COLO829 (cell line): Measurements from ENCODE around the gene FRMD4A.
A peak's percentile ranks its signal among the peaks of the same experiment; 100 is the strongest.
"Not testable (repeated sequence)": the region's sequence is repeated elsewhere in the genome, so short reads cannot be mapped to it uniquely, and the experiment has no call there.

Experiments
- DNase-seq: peaks from one replicate; pipeline ENCODE4 v3.0.0; 2012; ENCODE audit warnings: low spot score

Gene FRMD4A

DNA sequence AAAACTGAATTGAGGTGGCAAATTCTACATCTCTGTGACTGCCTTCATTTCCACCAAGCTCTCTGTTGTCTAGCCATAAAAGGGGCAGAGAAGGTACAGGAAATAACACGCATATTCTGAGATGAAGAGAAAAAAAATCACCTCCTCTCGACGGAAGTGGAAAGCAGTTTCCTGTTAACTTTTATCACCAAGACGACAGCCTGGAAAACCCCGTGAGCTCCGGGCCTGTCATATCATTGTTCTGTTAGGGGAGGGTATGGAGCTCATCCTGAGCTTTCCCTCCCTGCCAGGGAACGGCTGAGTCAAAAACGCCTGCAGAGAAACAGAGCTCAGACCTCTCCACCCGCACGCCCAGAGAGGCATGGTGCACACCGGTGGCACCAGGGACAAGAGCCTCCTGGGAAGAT, 543.7 kb downstream of the FRMD4A start:
- peak; percentile 56 for DNase-seq

DNA sequence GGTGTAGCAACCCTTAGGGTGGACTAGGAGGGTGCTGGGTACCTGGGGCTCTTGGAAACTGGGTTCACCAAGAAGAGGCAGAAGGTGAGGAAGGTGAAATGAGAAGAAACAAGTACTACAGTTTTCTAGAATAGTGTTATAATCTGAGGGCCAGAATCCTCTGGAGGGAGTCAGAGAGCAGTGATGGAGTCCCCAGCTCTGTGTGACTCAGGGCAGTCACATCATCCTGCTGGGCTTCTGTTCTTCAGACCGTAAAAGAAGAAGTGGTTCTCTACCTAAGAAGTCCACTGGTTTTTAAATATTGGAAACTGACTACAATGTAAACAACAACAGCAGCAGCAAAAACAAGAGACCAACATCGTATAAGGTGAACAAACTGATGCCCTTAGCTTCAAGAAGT, 546.7 kb downstream of the FRMD4A start:
- peak; percentile 36 for DNase-seq

DNA sequence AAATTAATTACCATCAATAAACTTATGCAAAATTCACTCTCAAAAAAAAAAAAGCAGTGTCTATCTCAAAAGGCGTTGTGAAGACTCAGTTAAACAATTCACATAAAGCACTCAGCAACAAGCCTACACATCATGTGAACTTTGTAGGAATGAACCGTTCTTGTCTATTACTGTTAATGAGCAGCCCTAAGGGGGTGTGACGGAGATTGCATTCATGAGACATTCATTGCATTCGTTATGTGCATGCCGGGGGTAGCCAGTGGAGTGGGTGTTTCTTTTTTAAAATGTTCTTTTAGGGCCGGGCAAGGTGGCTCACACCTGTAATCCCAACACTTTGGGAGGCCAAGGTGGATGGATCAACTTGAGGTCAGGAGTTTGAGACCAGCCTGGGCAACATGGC, 551.0 kb downstream of the FRMD4A start:
- DNase-seq, result peak; percentile 14

DNA sequence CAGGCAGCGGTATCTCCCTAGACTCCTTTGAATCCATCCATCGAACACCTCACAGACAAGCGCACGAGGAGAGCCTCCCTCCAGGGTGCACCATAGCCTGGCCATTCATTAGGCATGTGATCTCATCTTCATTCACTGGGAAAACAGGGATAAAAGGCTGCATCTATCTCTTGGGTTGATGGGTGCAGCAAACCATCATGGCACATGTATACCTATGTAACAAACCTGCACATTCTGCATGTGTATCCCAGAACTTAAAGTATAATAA, 552.1 kb downstream of the FRMD4A start:
- DNase-seq, result not testable (repeated sequence)

DNA sequence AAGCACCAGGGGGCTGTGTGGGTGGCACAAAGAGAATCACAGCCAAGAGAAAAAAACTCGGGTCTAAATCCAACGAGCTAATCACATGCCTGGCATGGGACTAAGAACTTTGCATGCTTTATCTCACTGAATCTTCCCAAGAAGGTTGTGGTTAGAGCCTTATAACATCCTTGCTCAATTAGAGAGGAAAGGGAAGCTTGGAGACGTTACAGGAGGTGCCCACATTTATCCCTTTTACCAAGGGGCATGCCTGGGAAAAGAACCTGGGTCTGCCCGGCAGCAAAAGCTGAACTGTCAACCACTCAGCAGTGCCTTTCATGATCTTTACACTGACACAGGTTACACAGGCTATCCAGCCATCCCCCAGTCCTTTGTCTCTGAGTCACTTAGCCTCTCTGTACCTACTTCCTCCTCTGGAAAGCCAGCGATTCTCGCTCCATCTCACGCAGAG, 553.8 kb downstream of the FRMD4A start:
- DNase-seq, result peak; percentile 79

DNA sequence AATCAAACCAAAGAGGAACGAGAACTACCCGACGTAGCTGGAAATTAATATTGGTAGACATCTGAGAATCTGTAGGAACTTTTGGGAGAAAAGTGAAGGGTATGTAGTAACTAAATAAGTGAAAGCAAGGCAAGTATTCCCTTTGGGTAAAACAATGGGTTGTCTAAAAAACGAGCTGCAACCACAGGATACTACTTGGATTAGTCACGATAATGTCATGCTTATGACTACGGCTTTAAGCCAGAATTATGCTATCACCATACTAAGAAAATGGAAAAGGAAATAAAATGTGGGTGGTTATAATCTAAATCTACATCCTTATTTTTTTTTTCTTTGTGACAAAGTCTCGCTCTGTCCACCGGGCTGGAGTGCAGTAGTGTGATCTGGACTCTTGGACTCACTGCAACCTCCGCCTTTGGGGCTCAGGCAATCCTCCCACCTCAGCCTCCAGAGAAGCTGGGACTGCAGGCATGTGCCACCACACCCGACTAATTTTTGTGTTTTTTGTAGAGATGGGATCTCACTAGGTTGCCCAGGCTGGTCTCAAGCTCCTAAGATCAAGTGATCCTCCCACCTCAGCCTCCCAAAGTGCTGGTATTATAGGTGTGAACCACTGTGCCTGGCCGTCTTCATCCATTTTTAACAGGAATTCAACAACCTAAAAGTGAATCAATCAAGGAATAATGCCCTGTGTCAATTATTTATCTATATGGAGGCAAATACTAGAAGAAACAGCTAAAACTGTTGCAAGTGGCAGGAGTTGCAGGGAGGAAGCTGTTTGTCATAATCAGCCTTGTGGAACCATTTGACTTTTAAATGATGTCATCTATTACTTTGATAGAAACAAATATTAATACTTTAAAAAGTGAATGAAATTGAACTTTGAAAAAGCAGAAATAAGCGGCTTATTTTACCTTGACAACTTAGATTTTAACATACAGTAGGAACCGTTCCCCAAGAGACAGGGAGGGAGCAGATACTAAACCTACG, 554.6 kb downstream of the FRMD4A start:
- DNase-seq, result peak; percentile 87

DNA sequence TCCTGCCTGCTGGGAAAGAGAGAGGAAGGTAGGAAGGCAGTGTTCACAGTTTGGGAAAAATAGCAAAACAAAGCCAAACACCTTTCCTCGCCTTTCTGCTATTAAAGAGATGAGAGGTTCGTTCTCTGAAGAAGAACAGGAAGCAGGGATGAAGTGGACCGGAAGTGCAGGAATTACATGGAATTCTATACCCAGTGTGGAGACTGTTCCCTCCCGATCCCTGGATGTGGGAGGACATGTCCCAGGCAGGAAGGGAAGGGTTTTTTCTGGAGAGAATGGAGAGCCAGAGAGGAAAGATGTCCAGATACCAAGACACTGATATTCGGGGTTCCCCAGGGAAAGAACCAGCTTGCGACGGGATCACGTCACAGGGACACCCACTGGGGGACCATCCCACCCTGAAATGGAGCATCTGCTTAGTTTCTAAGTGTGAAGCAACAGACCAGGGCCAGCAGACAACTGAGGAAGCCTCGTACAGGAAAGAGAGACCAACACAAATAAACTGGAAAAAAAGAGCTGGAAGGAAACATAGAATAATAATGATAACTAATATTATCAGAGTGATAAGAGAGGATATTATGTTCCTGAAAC, 556.3 kb downstream of the FRMD4A start:
- no peak for DNase-seq

DNA sequence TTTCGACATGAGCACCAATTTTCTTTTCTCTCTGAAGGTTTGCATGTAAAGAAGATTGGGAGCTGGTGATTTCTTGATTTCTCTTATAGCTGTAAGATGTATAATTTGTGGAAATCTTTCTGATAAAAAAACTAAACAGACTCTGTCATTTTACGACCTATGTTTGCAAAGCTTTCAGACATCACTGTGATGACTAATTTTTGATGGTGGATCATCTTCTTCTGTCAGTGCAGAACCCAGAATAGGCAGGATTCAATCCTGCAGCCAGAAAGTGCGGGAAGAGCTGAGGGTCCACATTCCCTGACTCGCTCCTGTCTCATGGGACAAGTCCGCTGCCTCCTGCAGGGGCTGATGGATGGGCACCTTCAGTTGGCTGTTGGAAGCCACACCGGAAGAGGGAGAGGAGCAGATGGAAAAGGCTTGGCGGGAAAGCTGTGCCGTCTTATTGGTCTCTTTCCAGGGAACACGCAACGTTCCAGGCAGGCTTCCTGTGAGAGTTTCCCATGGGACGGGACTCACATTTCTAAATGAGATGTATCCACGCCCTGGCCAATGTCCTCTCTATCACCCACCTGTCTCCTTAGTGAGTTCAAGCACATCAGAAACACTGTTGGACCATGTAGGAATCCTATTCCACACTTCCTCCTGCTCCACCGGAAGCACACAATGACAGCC, 557.1 kb downstream of the FRMD4A start:
- no peak for DNase-seq

DNA sequence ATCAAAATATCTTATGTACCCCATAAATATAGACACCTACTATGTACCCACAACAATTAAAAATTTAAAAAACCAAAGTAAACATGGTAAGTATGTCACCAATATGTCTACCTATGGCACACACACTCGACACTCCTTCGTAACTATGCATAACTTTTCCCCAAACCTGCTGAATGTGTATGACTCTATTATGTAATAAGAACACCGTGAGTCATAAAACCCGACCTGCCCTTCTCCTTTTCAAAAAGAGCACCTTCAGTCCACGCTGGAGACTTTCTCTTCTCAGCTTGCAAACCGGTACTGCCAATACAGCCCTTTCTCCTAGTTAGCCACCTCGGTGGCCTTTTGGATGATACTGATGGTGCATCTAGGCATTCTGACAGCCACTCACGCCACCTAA, 557.7 kb downstream of the FRMD4A start:
- DNase-seq, result no peak

DNA sequence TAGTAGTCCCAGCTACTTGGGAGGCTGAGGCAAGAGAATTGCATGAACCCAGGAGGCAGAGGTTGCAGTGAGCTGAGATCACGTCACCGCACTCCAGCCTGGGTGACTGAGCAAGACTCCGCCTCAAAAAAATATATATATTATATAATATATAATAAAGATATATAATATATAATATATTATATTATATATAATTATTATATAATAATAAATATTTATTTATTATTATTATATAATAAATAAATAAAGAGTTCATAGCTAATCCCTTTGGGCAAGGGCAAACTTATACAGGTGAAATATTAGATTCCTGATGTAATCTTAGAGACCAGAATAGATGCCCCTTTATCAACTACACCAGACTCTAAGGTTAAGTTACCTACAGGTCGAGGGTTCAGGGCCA, 558.7 kb downstream of the FRMD4A start:
- no peak for DNase-seq

DNA sequence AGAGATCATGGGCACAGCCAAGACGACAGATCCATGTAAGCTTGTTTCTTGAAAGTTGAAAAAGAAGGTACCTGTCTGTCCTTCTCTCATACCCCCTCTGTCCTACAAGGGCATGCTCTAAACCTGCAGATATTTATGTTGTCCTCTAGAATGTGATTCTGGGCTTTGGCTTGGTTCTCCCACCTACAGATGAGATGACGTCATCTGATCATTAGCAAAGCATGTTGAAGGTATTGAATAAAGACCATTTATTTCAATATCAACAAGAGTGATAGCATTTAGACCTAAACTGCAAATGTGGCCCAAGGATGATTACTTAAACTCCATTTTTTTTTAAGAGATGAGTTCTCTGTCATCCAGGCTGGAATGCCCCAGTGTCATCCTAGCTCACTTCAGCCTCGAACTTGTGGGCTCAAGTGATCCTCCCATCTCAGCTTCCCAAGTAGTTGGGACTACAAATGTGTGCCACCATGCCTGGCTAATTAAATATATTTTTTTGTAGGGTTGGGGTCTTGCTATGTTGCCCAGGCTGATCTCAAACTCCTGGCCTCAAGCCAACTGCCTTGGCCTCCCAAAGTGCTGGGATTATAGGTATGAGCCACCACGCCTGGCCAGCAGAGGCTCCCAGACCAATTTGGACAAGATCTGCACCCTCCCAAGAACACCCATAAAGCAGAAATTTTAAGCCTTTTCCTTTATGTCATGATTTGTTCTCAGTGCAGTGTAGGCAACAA, 559.8 kb downstream of the FRMD4A start:
- no peak for DNase-seq

DNA sequence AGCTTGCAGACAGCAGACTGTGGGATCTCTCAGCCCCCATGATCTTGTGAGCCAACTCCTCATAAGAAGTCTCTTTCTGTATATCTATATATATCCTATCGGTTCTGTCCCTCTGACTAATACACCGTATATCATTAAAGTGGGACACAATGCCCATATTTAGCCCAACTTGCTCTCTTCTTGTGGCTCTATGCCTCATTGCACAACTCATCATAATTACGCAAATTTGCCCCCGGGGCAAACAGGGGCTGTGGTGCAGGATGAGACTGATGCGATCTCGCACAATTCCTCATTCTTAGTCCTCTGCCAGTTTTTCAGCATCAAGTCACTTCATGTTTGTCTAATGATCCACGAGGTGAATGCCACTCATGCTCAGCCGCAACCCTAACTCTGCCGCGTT, 560.8 kb downstream of the FRMD4A start:
- peak; percentile 89 for DNase-seq

DNA sequence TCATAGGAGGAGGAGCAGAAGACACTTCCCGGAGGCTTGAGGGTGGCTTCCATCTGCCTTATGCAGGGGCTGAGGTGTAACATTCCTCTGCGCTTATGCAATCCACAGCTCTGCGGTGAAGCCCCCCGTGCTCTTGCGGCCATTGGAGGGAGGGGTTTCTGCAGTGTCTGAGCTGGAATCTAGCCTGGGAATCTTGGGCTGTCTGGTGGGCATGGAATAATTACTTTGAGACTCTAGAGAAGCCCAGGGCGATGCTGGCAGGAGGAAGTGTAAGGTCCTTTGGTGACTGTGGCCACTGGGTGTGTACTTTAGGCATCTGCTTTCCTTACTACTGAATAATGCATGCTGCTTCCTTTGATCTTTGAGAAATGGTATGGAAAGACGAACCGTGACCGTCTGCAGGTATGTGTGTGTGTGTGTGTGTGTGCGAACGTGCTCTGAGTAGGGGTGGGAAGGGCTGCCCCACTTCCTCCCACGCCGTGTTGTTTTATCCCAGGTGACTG, 563.0 kb downstream of the FRMD4A start:
- no peak for DNase-seq

DNA sequence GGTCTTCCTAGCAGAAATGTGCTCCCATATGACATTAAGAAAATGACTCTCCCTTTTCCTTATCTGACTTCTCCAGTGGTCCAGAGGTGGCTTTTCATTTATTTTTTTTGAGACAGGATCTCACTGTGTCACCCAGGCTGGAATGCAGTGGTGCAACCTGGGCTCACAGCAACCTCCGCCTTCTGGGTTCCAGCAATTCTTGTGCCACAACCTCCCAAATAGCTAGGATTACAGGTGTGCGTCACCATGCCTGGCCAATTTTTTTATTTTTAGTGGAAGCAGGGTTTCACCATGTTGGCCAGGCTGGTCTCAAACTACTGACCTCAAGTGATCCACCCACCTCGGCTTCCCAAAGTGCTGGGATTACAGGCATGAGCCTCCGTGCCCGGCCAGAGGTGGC, 563.6 kb downstream of the FRMD4A start:
- DNase-seq, result not testable (repeated sequence)

DNA sequence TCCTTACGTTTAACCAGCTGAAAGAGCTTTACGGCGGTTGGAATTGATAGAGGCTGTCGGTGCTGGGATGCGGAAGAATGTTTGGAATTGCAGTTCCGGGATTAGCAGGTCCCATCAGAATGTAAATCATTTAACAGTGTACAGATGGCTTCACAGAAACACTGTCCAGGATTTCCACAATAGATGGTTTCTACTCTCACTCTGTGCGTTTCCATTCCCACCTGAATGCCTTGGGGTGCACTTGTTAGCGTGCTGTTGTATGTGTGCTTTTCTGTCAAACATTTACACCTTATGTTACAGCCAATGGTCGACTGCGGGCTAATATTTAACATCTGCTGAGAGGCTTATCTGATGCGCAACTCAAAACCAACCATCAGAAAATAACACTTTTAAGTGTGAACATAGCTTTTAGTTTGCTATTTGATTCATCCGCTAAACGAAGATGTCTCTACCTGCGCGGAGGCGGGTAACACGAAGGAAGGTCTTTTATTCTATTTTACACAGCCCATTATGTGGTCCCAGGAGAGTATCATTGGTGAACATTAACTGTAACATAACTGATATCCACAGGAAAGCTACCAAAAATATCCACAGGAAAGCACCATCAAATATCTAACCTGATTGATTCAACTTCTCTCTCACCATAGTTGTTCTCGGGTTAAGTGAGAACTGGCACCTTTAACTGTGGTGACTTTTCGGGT, 564.9 kb downstream of the FRMD4A start:
- no peak for DNase-seq

DNA sequence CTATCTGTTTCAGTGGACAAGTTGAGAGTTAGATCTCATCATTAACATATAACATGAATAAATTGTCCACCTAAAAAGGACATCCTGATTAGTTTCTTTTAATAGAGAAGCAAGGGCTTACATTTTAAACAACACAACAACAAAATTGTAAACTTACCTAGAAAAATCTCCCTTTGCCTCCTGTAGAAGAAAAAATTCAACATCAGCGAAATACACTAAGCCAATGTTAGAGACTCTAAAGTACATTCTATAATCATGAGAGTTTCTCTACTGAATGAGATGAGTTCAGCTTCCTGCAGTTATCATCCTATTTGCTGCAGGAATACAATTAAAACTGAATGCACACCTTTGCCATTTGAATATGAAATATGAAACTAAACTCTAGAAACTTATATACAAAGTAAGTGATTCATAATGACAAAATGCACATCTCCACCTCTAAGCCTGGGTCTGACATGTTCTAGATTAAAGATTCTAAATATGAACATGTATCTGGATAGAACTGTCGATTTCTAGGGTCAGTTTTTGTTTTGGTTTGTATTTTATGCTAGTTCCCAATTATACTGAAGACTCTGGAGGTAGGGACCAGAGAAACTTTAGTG, 569.1 kb downstream of the FRMD4A start:
- DNase-seq, result no peak

DNA sequence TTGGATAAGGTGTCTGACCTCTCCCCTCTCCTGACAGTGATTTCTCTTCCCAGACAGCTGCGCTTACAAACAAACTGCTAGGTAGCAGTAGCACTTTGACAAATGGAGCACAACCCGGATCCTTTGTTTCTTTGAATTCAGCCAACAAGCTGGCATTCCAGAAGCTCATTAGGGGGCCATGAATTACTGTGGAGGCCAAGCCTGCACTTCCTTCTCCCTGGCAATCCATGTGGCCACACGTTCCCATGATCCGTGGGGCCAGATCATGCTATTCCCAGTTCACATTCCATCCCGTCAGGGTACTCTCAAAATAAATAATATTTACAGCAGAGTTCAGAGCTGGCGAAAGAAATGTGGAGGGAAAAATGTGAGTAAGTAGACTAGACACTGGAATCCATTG, 571.6 kb downstream of the FRMD4A start:
- DNase-seq, result no peak

DNA sequence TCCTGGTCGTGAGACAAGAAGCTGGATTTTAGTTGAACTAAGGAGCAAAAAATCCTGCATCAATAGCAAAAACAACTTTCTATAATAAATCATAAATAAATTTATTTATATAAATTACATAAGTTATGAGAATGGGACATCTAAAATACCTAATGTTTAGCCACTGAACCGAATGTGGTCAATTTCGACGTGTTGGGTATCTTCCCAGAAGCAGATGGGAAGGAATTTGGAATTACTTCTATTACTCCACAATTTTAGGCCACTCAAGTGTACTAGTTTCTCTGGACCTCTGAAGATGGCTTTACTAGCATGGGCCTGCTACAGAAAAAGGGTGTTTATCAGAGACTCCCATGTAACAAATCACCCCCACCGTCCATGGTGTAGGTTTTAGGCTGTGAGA, 572.0 kb downstream of the FRMD4A start:
- DNase-seq, result no peak

DNA sequence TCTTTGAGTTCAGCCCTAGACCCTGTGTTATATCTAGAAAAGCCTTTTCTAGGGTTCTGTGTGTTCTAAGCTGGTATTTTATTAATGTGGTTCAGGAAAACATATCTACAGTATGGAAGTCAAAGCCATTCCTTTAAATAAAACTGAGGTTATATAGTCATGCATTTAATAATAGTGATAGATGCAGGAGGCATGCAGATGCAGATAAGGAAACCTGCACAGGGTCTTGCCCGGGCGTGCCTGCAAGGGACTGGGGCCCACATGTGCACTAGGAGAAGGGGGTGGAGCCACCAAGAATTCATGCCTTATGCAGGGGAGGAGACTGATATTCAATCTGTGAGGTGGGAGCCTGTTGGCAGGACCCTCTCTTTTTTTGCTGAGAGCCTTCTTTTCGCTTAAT, 572.4 kb downstream of the FRMD4A start:
- no peak for DNase-seq

DNA sequence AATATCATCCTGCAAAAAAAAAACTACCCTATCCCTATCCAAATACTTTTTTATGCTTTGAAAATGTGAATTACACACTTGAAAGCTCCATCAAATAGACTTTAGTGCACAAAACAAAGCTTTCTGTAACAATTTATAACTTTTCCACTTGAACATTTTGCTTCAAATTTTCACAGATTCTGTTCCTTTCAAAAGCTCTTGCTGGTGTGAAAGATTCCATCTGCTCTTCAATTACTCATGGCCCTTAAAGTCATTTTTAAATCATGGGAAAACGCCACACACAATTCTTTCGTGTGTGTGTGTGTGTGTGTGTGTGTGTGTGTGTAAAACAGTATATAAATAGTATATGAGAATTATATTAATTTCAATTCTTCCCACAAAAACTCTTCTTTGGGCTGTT, 576.4 kb downstream of the FRMD4A start:
- no peak for DNase-seq

DNA sequence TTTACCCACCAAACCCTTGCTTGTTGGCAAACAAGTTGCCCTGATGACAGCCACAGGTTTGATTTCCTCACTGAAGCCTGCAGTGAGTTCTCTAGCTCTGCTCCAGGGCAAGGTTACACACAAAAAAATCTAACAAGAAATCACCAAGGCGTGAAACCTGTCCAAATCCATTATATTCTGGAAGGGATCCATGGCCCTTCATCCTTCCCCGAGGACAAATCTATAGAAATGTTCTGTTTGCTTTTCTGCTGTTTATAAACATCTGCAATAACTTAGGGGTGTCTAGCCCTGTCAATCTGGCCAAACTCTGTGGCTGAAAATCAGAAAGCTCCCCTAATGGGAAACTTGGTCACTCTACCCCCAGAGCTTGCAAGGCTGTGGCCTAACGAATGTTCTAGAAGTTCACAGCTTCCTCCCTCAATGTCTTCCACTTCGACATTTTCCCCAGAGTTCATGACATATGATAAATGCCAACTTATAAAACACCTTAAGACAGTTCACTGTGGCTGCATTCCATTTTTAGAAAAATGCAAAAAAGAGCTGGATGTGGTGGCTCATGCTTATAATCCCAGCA, 579.4 kb downstream of the FRMD4A start:
- DNase-seq, result no peak
